Glutamatergic neuron (in vitro differentiated cells): ENCODE results near the gene KLHL5. TPM values are rescaled to one million over a fixed set of nuclear protein-coding genes. Genes with fewer than 3 reads are reported as not detected.

Source experiments
- DNase-seq: peaks from one replicate; pipeline ENCODE4 v3.0.0; 2022
- H3K27ac Mint-ChIP-seq: one replicate; pipeline ENCODE4 v1.8.0; 2020; ENCODE audit warnings: mild to moderate bottlenecking, mixed read lengths, inconsistent platforms; ENCODE audit not compliant: unreplicated experiment
- H3K27me3 Mint-ChIP-seq: one replicate; pipeline ENCODE4 v1.8.0; 2020; ENCODE audit warnings: mild to moderate bottlenecking, moderate library complexity, mixed read lengths, inconsistent platforms; ENCODE audit not compliant: unreplicated experiment
- H3K36me3 Mint-ChIP-seq: one replicate; pipeline ENCODE4 v1.8.0; 2020; ENCODE audit warnings: mild to moderate bottlenecking, mixed read lengths, inconsistent platforms; ENCODE audit not compliant: unreplicated experiment
- H3K4me1 Mint-ChIP-seq: one replicate; pipeline ENCODE4 v1.8.0; 2020; ENCODE audit warnings: mild to moderate bottlenecking, low read depth, mixed read lengths, inconsistent platforms; ENCODE audit not compliant: unreplicated experiment
- H3K4me3 Mint-ChIP-seq: one replicate; pipeline ENCODE4 v1.8.0; 2020; ENCODE audit warnings: mild to moderate bottlenecking, mixed read lengths, inconsistent platforms; ENCODE audit not compliant: unreplicated experiment
- H3K9me3 Mint-ChIP-seq: one replicate; pipeline ENCODE4 v1.8.0; 2020; ENCODE audit warnings: mild to moderate bottlenecking, moderate library complexity, mixed read lengths, inconsistent platforms; ENCODE audit not compliant: unreplicated experiment
- total RNA-seq: library from RNA; stranded (reverse); fragmentation: NEBNext Ultra II Directional; extraction: Animal tissue kit (Norgen Biotek cat#: 25700); gene quantifications from one replicate; pipeline ENCODE4 v1.2.1, GENCODE V29; 2021; ENCODE audit not compliant: unreplicated experiment
- TF ChIP-seq, protein P1 (sequence below): fragments of 200-600 bp; sonication (generic); IDR thresholded peaks from one replicate; pipeline ENCODE4 v1.5.0; 2021; ENCODE audit not compliant: partially characterized antibody, unreplicated experiment

KLHL5 gene
- total RNA-seq, 1 donor from 2014 or later, result 11.5 TPM

DNA sequence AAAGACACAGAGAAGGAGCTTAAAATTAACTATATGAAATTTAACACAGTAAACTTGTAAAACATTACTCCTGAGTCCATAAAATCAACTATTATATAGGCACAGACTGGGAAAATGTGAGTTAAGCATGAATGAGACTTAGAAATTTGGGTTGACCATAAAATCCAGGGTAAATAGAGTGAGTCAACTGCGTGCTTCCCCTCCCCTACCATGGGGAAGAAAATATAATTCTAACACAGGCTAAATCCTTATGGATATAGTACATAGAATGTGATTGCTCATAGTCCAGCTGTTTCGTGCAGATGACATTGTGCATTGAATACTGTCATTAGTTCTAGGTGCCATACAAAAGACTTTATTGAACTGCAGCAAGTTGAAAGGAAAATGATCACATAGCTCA is 42.2 kb downstream of the KLHL5 start:
- no peak for DNase-seq
- Mint-ChIP-seq H3K27me3 (no peaks in the 10 kb centered on the region), H3K9me3 (peaks cover 1% of the 10 kb centered on the region), H3K4me3 (no peak overlapping the region), H3K36me3 (no peaks in the 10 kb centered on the region), H3K4me1 (no peaks in the 10 kb centered on the region), H3K27ac (no peak overlapping the region)
- TF ChIP-seq, protein P1, sequence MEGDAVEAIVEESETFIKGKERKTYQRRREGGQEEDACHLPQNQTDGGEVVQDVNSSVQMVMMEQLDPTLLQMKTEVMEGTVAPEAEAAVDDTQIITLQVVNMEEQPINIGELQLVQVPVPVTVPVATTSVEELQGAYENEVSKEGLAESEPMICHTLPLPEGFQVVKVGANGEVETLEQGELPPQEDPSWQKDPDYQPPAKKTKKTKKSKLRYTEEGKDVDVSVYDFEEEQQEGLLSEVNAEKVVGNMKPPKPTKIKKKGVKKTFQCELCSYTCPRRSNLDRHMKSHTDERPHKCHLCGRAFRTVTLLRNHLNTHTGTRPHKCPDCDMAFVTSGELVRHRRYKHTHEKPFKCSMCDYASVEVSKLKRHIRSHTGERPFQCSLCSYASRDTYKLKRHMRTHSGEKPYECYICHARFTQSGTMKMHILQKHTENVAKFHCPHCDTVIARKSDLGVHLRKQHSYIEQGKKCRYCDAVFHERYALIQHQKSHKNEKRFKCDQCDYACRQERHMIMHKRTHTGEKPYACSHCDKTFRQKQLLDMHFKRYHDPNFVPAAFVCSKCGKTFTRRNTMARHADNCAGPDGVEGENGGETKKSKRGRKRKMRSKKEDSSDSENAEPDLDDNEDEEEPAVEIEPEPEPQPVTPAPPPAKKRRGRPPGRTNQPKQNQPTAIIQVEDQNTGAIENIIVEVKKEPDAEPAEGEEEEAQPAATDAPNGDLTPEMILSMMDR, result no peak

DNA sequence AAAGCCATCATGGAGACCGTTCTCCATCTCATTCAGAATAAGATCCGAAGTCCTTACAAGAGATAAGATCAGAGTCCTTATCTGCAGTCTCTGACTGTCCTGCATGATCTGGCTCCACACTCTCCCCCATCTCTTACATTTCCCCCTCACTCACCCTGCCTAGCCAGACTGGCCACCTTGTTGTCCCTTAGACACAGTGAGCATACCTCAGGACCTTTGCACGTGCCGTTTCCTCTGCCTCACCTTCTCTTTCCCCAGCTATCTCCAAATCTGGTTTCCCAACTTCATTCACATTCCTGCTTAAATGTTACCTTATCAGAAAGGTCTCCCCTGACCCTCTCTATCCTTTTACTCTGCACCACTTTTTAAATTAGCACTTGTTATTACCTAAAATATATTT is 44.0 kb downstream of the KLHL5 start:
- H3K27me3 Mint-ChIP-seq, result no peaks in the 10 kb centered on the region
- H3K4me1 Mint-ChIP-seq, result no peaks in the 10 kb centered on the region
- H3K4me3 Mint-ChIP-seq, result no peak overlapping the region
- DNase-seq, result no peak
- H3K9me3 Mint-ChIP-seq, result peaks cover 1% of the 10 kb centered on the region
- TF ChIP-seq, protein P1, result no peak
- H3K36me3 Mint-ChIP-seq, result no peaks in the 10 kb centered on the region
- no peak overlapping the region for H3K27ac Mint-ChIP-seq

DNA sequence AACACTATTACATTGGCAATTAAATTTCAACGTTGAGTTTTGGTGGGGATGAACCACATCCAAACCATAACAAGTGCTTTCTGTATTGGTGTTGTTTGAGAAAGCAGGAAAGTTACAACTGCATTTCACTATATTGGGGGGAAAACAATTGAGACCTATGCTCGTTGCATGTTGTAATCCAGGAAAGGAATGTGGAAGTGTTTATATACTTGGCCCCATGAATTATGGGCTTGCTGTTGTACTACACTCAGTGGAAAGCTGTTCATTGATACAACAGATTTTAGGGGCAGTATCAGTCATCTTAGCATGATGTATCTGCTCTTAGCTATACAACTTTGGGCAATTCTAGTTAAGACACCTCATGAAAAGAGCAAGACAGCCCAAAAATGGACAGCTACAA is 52.4 kb downstream of the KLHL5 start:
- Mint-ChIP-seq H3K27me3 (peaks cover 2% of the 10 kb centered on the region), H3K9me3 (peaks cover 2% of the 10 kb centered on the region), H3K4me3 (no peak overlapping the region), H3K27ac (no peak overlapping the region), H3K36me3 (peaks cover 4% of the 10 kb centered on the region), H3K4me1 (no peaks in the 10 kb centered on the region)
- no peak for DNase-seq
- TF ChIP-seq, protein P1, result no peak

DNA sequence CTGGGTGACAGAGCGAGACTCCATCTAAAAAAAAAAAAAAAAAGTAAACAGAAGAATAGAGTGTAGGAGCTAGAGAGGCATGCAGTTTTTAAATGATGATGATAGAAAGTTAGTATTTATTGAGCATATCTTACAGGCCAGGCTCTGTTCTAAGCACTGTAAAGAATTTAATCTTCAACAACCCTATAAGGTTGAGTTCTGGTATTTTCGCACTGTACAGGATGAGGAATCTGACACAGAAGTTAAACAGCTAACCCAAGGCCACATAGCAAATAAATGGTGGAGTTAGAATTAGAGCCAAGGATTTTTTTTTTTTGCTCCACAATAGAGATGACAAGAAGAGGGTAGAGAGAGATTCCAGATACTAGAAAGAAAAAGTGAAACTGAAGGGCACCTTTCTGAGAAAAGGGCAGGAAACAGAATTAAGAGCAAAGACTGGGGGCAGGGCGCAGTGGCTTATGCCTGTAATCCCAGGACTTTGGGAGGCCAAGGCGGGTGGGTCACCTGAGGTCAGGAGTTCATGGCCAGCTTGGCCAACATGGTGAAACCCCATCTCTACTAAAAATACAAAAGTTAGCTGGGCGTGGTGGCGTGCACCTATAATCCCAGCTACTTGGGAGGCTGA is 56.1 kb downstream of the KLHL5 start:
- TF ChIP-seq, protein P1, result no peak
- peaks cover 2% of the 10 kb centered on the region for H3K27me3 Mint-ChIP-seq
- peaks cover 2% of the 10 kb centered on the region for H3K9me3 Mint-ChIP-seq
- H3K27ac Mint-ChIP-seq, result no peak overlapping the region
- no peak overlapping the region for H3K4me3 Mint-ChIP-seq
- no peak for DNase-seq
- peaks cover 4% of the 10 kb centered on the region for H3K36me3 Mint-ChIP-seq
- no peaks in the 10 kb centered on the region for H3K4me1 Mint-ChIP-seq

DNA sequence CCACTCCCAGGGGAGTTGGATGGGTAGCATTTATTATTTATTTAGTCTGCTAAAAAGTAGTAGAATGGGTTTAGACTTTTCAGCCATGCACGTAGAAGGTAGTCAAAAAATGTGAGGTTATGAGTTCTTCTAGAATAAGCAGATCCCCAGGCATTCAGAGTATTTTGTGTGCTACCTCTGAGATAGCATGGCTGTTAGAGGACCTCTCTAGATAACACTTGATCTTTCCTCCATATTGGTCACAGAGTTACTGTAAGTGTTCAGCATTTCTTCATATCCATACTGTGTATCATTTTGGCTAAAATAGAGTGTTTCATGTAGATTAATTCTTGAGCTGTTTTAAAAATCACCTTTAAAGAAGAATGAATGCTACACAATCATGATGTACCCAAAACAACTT is 58.4 kb downstream of the KLHL5 start:
- peaks cover 4% of the 10 kb centered on the region for H3K36me3 Mint-ChIP-seq
- H3K4me1 Mint-ChIP-seq, result no peaks in the 10 kb centered on the region
- H3K9me3 Mint-ChIP-seq, result peaks cover 2% of the 10 kb centered on the region
- TF ChIP-seq, protein P1, result no peak
- DNase-seq, result no peak
- H3K4me3 Mint-ChIP-seq, result no peak overlapping the region
- H3K27me3 Mint-ChIP-seq, result peaks cover 2% of the 10 kb centered on the region
- no peak overlapping the region for H3K27ac Mint-ChIP-seq
